Naive B cell (primary cell): ENCODE data around the gene SHMT1. TPM values are rescaled to one million over a fixed set of nuclear protein-coding genes. Genes with fewer than 3 reads are reported as not detected.
A peak's percentile ranks its signal among the peaks of the same experiment; 100 is the strongest.
"Not testable (repeated sequence)": the region's sequence is repeated elsewhere in the genome, so short reads cannot be mapped to it uniquely, and the experiment has no call there.

Experiments
- ATAC-seq, 2 donors: fragments of 150-1000 bp; cut with Tn5 transposase; 2 replicates each; pipeline ENCODE4 v1.10.0; 2021; ENCODE audit warnings: low read depth in 2 of 2, mild to moderate bottlenecking in 2 of 2, moderate library complexity in 2 of 2
- DNase-seq: peaks from one replicate; pipeline ENCODE4 v3.0.0; 2022
- H3K27ac Mint-ChIP-seq, 6 donors: one replicate each; pipeline ENCODE4 v1.8.0; 2020 to 2022; ENCODE audit warnings: mild to moderate bottlenecking in 6 of 6, mixed read lengths in 6 of 6, moderate library complexity in 5 of 6, inconsistent platforms in 2 of 6
- H3K27me3 Mint-ChIP-seq, 3 donors: one replicate each; pipeline ENCODE4 v1.8.0; 2021 to 2022; ENCODE audit warnings: mixed read lengths in 3 of 3, mild to moderate bottlenecking in 1 of 3
- H3K36me3 Mint-ChIP-seq, 2 donors: one replicate each; pipeline ENCODE4 v1.8.0; 2020 to 2022; ENCODE audit warnings: mixed read lengths in 2 of 2, inconsistent platforms in 1 of 2, mild to moderate bottlenecking in 1 of 2
- H3K4me1 Mint-ChIP-seq, 3 donors: one replicate each; pipeline ENCODE4 v1.8.0; 2020 to 2022; ENCODE audit warnings: mixed read lengths in 3 of 3, inconsistent platforms in 1 of 3, mild to moderate bottlenecking in 1 of 3, moderate library complexity in 1 of 3
- H3K4me3 Mint-ChIP-seq, 8 donors: one replicate each; pipeline ENCODE4 v1.8.0; 2020 to 2022; ENCODE audit warnings: mild to moderate bottlenecking in 8 of 8, mixed read lengths in 8 of 8, moderate library complexity in 8 of 8, inconsistent platforms in 2 of 8
- H3K9me3 Mint-ChIP-seq, 7 donors: one replicate each; pipeline ENCODE4 v1.8.0; 2020 to 2022; ENCODE audit warnings: mixed read lengths in 7 of 7, mild to moderate bottlenecking in 5 of 7, inconsistent platforms in 2 of 7, moderate library complexity in 1 of 7
- polyA plus RNA-seq, 6 donors: library from polyadenylated mRNA; unstranded; fragments of 300-500 nt; fragmentation: Illumina TruSeq; gene quantifications; one replicate each; pipeline ENCODE4 v1.2.3, GENCODE V29; 2021; ENCODE audit warnings: low read depth in 6 of 6

SHMT1 gene
- 10 to 100 TPM in 5 of 6 donors, 1 to 10 TPM in 1; 9.1 to 18.0 (median 15.8) TPM for polyA plus RNA-seq

DNA sequence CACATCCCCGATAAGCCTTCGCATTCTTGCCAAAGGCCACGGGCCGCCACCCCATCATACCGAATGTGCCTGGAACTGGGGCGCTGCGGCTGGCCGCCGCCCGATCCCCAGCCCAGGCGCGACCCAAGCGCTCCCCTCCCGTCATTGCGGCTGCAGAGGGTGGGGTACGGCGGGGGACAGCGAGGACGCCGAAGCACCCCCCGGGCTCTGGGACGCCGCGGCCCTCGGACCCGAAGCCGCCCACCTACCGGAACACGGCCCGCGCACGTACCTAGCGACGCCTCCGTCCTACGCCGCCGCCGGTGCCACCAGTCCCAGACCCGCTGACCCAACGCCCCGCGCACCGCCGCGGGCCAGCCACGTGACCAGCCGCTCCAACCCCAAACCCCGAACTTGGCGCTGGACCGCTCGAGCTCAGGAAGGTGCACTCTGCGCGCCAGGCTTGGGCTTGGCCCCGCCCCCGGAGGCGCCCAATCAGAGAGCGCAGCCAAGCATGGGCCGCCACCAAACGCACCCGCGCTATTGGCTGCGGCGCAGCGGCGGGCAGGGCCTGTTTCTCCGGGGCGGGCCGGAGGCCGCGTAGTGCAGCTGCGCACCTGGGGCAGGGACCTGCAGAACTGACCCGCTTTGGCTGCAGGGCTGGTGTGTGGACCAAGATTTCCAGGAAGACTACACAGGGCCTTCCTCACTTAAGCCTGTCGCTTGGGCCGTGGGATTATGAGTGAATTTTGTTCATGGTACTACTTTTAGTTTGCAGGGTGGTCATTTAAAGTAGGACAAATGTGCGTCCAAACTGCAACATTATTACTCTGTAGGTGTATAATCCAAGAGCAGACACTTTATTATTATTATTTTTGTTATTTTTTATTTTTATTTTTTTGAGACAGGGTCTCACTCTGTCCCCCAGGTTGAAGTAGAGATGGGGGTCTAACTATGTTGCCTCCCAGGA lies at the start of gene SHMT1:
Gene SHMT1 (minus strand): TSS at position 450 of the 949 bp plus-strand sequence. CDS start 7,569 bp downstream, outside the sequence.
- H3K9me3 Mint-ChIP-seq: peaks cover 0 to 3% (median 0%) of the 10 kb centered on the region in 7 donors
- H3K36me3 Mint-ChIP-seq: no peaks in the 10 kb centered on the region
- no peaks in the 10 kb centered on the region for H3K27me3 Mint-ChIP-seq
- peak; percentile 89 for DNase-seq
- H3K4me1 Mint-ChIP-seq: peaks cover 10 to 20% (median 16%) of the 10 kb centered on the region in 3 donors
- H3K27ac Mint-ChIP-seq: peak within 1 kb of the TSS in 5 of 6 donors; percentile 11 to 94 (median 91)
- H3K4me3 Mint-ChIP-seq: peak within 1 kb of the TSS; percentile 92 to 97 (median 94)
- ATAC-seq: peak; percentile 100

DNA sequence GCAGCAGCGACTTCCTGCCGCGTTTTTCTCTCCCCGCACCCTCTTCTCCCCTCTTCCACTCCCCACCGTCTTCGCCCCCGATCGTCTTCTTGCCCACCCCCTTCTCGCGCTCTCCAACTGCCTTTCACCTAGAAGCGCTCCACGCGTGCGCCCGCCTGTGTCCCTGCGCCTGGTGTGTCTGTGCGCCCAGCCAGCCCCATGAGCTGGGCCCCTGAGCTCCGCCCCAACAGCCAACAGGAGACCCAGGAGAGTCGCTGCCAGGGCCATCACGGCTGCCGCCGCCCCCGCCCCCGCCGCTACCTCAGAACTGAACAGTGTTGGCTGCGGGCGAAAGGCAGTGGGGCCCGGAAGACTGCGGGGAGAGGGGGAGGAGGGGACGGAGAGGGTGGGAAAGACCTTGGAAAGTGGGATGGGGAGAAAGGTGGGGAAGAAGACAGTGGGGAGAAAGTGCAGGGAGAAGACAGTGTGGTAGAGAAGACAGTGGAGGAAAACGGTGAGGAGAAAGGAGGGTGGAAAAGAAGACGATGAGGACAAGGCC lies 48.7 kb upstream of the SHMT1 start:
- H3K36me3 Mint-ChIP-seq, H3K9me3 Mint-ChIP-seq, DNase-seq, H3K27me3 Mint-ChIP-seq: not testable (repeated sequence)
- ATAC-seq: peak; percentile 95
- Mint-ChIP-seq H3K27ac (peak overlapping the region in 1 of 6 donors; percentile 89), H3K4me3 (peak overlapping the region in 3 of 8 donors; percentile 90 to 99 (median 99)), H3K4me1 (peaks cover 13 to 28% (median 14%) of the 10 kb centered on the region in 3 donors)

DNA sequence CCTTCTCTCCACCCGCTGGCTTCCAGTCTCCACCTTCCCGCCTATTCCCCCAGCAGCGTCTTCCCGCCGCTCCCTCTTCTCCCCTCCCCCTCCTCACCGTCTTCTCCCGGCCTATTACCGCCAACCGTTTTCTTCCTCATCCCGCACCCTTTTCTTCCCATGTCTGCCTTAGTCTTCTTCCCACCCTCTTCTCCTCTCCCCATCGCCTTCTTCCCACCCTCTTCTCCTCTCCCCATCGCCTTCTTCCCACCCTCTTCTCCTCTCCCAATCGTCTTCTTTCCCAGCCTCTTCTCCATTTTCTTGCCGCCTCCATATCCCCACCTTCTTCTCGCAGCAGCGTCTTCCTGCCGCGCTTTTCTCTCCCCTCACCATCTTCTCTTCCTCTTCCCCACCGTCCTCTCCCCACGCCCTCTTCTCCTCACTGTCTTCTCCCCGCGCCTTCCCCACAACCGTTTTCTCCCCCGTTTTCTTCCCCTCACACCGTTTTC lies 48.1 kb upstream of the SHMT1 start:
- H3K36me3 Mint-ChIP-seq, H3K9me3 Mint-ChIP-seq, H3K27me3 Mint-ChIP-seq: not testable (repeated sequence)
- Mint-ChIP-seq H3K4me1 (peaks cover 13 to 28% (median 14%) of the 10 kb centered on the region in 3 donors), H3K4me3 (peak overlapping the region; percentile 90 to 99 (median 96)), H3K27ac (peak overlapping the region; percentile 89 to 97 (median 93))
- ATAC-seq (peak; percentile 32), DNase-seq (peak; percentile 20)

DNA sequence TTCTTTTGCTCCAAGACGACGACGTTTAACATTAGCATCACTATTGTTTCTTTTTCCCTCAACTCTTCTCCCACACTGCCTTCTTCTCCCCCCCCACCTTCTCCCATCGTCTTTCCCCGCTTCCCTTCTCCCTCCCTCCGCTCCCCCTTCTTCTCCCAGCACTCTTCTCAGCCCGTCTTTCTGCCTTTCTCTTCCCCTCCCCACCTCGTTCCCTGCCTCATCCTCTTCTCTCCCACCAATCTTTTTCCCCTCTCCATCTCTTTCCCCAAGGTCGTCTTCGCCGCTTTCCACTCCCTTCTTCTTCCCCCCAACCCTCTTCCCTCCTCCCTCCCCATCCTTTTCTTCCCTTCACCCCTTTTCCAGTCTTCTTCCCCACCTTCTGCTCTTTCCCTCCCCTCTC lies 47.4 kb upstream of the SHMT1 start:
- Mint-ChIP-seq H3K4me3 (peak overlapping the region; percentile 77 to 99 (median 92)), H3K4me1 (peaks cover 13 to 28% (median 14%) of the 10 kb centered on the region in 3 donors), H3K27ac (peak overlapping the region in 5 of 6 donors; percentile 42 to 89 (median 65))
- H3K27me3 Mint-ChIP-seq, ATAC-seq, H3K36me3 Mint-ChIP-seq, DNase-seq, H3K9me3 Mint-ChIP-seq: not testable (repeated sequence)

DNA sequence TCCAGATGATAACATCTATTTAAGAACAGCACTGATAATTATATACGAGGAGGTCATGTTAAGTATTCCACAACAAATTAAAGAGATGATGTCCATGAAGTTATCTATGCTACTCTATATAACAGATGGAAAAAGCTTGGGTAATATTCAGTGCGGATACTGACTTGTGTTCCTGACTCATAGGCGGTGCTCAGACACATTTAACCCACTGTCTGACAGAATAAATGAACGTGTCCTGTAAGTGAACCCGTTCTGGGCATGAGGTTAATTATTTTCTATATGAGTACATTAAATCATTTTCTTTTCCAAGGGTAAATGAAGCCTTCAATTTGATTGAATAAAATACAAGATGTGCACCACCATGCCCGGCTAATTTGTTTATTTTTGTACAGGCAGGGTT lies 46.0 kb upstream of the SHMT1 start:
- H3K27ac Mint-ChIP-seq, H3K36me3 Mint-ChIP-seq, ATAC-seq, DNase-seq, H3K27me3 Mint-ChIP-seq, H3K9me3 Mint-ChIP-seq: not testable (repeated sequence)
- Mint-ChIP-seq H3K4me3 (peak overlapping the region in 3 of 8 donors; percentile 29 to 83 (median 47)), H3K4me1 (peaks cover 13 to 28% (median 16%) of the 10 kb centered on the region in 3 donors)

DNA sequence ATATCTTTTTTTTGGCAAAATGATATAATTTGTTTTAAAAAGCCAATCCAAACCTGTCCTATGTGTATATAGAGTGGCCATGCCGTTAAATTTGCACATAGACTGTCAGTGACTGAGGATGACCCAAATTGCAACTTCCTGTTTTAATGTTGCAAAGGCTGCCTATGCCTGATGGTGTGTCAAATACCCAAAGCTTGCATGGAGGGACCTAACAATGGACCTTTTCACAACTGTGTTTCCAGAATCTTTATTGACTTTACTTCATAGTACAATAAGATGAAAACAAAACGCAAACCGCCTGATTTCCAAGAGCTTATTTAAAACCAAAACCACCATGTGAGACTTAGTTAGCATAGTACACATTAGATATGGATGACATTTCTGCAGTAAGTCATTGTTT lies 45.6 kb upstream of the SHMT1 start:
- not testable (repeated sequence) for H3K9me3 Mint-ChIP-seq, DNase-seq, H3K36me3 Mint-ChIP-seq, H3K27me3 Mint-ChIP-seq
- Mint-ChIP-seq H3K4me3 (peak overlapping the region in 2 of 8 donors; percentile 29 to 83), H3K27ac (peak overlapping the region in 1 of 6 donors; percentile 24), H3K4me1 (peaks cover 13 to 28% (median 17%) of the 10 kb centered on the region in 3 donors)
- peak in 1 of 2 donors; percentile 13 for ATAC-seq

DNA sequence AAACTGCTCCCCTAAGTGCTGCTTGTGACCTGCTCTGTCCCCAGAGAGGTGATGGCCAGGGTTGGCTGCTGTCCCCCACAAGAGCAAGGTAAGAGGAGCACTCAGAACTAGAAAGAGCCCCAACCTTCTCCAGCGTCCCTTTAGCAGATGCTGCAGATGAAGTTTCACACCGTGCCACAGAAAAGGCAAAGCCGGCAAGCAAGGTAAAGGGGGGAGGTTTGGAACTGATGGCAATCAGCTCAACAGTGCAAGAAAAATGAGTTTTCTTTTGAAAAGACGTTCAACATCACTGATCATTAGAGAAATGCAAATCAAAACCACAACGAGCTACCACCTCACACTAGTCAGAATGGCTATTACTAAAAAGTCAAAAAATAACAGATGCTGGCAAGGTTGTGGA lies 40.3 kb upstream of the SHMT1 start:
- not testable (repeated sequence) for H3K4me3 Mint-ChIP-seq, H3K27ac Mint-ChIP-seq

DNA sequence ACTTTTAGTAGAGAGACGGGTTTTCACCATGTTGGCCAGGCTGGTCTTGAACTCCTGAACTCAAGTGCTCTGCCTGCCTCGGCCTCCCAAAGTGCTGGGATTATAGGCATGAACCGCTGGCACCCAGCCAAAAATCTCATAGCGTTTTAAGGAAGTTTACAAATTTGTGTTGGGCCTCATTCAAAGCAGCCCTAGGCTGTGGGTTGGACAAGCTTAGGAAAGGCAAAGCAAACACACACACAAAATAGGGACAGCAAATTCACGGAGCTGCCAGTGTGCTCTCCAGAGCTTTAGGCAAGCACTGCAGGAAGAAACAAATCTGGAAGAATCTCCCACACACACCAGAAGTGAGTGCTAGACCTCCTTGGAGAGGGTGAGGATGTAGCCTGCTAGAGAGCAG lies 39.8 kb upstream of the SHMT1 start:
- H3K9me3 Mint-ChIP-seq, H3K27me3 Mint-ChIP-seq, H3K27ac Mint-ChIP-seq, H3K36me3 Mint-ChIP-seq, H3K4me3 Mint-ChIP-seq, H3K4me1 Mint-ChIP-seq, DNase-seq: not testable (repeated sequence)
- ATAC-seq: peak; percentile 28 to 35

More for the DNA sequence above, 40.3 kb upstream of the SHMT1 start:
- H3K27me3 Mint-ChIP-seq, H3K36me3 Mint-ChIP-seq, DNase-seq, H3K9me3 Mint-ChIP-seq, H3K4me1 Mint-ChIP-seq: not testable (repeated sequence)
- ATAC-seq: peak; percentile 58 to 64

DNA sequence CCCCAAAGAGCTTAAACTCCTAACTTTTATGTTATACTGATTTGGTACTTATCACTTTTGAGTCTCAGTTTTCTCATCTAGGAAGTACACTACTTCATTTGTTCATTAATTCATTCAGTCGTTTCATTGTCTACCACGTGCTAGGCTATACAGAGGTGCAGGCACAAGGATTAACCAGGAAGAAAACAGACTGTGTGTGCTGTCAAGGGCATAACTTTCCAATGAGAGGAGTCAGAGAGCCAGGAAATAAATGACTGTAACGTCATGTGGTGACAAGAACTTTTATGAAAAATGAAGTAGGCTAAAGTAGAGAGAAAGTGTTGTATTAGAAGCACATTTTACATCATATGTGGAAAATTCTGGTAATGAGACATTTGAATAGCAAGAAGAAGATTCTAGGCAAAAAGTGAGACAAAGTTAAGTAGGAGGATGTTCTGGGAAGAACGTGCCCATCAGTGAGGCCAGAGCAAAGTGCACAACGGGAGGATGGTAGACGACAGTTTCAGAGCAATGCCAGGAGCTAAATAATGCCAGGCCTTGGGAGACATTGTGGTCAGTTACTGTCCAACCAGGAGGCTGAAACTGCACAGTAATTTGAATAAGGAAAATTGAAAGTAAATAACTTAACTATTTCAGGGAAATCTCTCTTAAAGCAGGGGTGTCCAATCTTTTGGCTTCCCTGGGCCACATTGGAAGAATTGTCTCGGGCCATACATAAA lies 38.7 kb upstream of the SHMT1 start:
- H3K9me3 Mint-ChIP-seq, H3K36me3 Mint-ChIP-seq, DNase-seq, H3K27me3 Mint-ChIP-seq, H3K27ac Mint-ChIP-seq, H3K4me1 Mint-ChIP-seq, ATAC-seq, H3K4me3 Mint-ChIP-seq: not testable (repeated sequence)

DNA sequence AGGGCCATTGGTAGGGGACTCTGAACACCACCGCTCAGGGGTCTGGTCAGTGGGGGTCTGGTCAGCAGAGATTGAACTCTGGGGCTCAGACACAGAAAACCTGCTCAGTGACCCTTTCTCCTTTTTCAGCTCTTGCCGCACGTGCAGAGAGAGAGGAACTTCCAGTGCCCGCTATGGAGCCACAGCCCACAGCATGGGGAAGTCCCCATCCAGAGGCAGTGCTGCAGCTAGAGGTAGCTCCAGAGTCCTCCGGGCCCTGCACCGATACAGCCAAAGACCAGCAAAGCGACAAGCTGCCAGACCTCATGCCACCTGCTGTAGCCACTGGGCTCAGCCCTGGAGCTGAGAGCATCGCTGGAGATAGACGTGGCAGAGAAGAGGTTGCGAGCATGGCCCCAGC lies 25.4 kb upstream of the SHMT1 start:
- not testable (repeated sequence) for DNase-seq, H3K36me3 Mint-ChIP-seq, H3K4me3 Mint-ChIP-seq, H3K4me1 Mint-ChIP-seq, H3K27ac Mint-ChIP-seq, H3K9me3 Mint-ChIP-seq, H3K27me3 Mint-ChIP-seq
- peak; percentile 99 for ATAC-seq

DNA sequence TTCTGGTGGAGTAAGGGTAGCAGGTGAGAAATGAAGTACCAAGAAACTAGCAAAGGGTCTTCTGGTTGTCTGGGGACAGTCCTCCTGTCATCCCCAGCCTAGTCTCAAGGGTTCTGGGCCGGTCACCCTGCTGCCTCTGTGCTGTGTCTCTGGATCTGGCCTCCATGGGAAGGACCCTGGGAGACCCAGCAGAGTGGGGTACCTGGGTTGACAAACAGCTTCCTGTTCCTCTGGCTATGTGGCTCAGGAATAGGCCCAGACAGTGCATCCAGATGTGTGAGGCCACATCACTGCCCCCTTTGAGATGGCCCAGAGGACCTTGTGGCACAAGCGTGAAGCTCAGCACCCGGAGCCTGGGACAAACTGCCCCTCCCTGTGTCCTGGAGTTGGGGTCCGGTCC lies 24.9 kb upstream of the SHMT1 start:
- H3K27me3 Mint-ChIP-seq, H3K36me3 Mint-ChIP-seq, H3K9me3 Mint-ChIP-seq, H3K27ac Mint-ChIP-seq, ATAC-seq, H3K4me1 Mint-ChIP-seq, DNase-seq, H3K4me3 Mint-ChIP-seq: not testable (repeated sequence)

DNA sequence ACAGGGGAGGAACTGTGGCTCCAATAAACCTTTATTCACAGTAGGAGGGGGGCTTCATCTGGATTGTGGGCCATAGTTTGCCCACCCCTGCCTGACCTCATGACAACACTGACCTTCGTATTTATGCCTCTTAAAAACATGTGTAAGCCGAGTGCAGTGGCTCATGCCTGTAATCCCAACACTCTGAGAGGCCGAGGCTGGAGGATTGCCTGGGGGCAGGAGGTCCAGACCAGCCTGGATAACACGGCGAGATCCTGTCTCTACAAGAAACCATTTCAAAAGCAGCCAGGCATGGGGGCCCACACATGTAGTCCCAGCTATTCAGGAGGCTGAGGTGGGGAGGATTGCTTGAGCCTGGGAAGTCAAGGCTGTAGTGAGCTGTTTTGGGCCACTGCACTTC lies 24.2 kb upstream of the SHMT1 start:
- H3K36me3 Mint-ChIP-seq, ATAC-seq, H3K4me3 Mint-ChIP-seq, H3K27ac Mint-ChIP-seq, H3K27me3 Mint-ChIP-seq, H3K4me1 Mint-ChIP-seq, DNase-seq, H3K9me3 Mint-ChIP-seq: not testable (repeated sequence)

DNA sequence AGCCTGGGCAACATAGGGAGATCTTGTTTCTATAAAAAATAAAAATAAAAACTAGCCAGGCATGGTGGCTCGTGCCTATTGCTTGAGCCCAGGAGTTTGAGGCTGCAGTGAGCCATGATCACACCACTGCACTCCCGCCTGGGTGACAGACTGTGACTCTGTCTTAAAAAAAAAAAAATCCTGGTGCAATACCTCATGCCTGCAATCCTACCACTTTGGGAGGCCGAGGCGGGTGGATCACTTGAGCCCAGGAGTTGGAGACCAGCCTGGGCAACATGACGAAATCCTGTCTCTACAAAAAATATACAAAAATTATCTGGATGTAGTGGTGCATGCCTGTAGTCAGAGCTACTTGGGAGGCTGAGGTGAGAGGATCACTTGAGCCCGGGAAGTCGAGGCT lies 20.9 kb upstream of the SHMT1 start:
- Mint-ChIP-seq H3K27me3 (peaks cover 15 to 27% (median 23%) of the 10 kb centered on the region in 3 donors), H3K4me3 (peak overlapping the region in 1 of 8 donors; percentile 5), H3K4me1 (peaks cover 12 to 14% (median 14%) of the 10 kb centered on the region in 3 donors)
- not testable (repeated sequence) for DNase-seq, H3K9me3 Mint-ChIP-seq, H3K27ac Mint-ChIP-seq, H3K36me3 Mint-ChIP-seq, ATAC-seq
